HG03571 (cell line): ENCODE data around the gene KCND3.

Experiments
- ATAC-seq: cut with Tn5 transposase; IDR thresholded peaks from one replicate; pipeline ENCODE4 v1.9.1; 2021; ENCODE audit not compliant: unreplicated experiment

KCND3 gene

DNA sequence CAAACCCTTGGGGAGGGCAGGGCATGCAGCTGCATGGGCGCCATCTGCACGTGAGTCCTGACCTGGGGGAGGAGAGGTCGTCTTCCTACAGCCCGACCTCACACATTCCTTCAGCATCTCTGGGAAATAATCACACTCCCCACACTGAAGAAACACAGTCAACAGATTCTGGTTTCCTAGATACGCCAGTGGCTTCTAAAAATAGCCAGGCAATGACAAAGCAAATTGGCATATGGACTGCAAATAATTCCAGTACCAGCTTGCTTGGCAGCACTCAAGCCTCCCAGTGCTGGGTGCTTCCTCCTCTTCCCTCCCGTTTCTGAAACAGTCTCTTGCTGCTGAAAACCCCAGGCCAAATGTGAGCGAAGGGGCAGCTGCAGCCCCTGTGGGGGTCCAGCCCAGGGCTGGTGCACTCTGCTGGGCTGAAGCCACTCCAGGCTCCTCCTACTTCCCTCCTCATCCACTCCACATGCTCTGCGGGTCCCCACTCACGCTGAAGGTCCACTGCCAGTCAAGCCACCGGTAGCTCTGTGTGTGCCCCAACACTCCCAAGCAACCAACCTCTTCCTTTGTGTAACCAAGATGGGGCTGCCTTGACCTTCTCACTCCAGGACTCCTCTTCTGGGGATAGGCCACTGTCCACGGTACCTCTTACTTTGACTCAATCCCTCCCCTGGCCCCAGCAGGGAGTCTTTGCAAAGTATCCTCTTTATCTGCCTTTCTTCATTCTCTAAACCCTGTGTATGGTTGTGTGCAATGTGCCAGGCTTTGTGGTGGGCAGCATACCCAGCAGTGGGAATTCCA, 69.0 kb downstream of the KCND3 start:
- ATAC-seq = no peak

DNA sequence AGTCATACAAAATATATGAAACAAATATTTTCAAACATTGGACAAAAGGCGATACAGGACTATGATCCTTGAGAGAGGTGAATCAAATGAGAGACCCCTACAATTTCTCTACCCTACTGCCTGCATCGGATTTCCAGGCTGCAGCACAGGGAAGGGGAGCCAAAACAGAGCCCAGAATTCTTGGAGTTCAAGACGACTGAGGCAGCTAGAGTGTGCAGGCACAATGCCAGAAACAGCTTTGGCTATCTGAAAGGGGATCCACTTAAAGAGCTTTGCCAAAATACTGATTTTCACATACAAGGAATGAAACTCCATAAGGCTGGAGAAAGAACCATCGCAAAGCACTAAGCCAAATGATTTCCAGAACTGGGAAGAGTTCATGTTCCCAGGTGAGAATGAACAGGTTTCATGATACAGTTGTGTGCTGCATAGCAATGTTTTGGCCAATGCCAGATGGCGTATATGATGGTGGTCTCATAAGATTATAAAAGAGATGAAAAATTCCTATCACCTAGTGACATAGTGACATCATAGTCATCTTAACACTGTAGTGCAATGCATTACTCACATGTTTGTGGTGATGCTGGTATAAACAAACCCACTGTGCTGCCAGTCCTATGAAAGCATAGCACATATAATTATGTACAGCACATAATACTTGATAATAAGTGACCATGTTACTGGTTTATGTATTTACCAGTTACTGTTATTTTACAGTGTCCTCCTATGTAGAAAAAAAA, 77.5 kb downstream of the KCND3 start:
- ATAC-seq = no peak

DNA sequence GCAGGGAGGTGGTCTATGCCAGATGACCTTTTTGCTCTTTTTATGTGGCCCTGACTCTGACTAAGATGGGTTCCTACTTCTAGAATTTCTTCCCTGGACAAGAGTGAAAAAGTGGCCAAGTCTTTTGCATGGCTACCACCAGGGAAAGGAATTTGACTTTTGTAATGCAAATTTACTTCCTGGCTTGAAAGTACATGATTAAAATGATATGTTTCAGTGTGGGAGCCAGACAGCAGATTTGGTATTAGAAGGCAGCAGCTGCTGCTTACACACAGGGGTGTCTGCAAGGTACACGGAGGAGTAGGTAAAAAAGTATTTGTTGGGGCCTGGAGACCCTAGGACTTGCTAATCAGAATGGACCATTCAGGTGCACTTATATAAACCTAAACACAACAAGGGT, 78.4 kb downstream of the KCND3 start:
- no peak for ATAC-seq

DNA sequence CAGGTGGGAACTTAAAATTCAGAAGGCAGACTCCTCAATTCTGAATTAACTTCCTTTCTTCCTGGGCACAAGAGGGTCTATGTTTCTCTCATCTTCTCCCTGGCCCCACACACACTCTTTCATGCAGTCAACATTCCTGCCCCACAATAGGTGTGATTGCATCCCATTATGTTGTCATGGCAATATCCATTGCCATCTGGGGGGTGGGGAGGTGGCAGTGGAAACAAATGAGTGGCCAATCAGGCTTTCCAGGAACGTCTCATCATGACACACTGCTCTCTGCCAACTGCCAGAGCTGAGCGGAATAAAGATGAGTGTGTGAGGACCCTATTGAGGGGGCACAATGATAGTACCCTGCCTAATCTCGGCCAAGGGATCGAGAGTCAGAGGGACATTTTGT, 80.4 kb downstream of the KCND3 start:
- ATAC-seq = no peak

DNA sequence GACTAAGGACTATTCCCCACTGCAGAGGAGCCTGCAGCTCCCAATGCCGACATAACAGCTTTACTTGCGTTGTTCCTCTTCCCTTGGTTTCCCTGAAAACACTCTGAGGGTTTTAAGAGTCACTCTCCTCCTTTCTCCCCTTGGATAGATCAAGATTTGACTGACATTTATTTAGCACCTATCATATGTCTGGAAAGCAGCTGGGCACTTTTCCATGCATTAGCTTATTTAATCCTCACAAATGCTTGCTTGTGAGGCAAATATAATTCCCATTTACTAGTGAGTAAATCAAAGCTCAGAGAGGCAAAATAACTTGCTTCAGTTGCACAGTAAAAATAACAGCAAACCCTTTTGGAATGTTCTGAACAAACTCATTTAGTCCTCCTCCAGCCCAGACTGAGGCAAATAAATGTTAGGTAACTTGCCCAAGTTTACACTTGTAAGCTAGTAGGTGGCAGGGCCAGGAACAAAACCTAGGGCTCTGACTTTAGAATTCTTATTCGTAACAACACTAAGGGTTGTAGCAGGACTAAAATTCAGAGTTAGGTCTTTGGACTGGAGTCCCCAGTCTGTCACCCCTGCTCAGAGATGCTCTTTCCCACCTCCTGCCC, 81.4 kb downstream of the KCND3 start:
- no peak for ATAC-seq

DNA sequence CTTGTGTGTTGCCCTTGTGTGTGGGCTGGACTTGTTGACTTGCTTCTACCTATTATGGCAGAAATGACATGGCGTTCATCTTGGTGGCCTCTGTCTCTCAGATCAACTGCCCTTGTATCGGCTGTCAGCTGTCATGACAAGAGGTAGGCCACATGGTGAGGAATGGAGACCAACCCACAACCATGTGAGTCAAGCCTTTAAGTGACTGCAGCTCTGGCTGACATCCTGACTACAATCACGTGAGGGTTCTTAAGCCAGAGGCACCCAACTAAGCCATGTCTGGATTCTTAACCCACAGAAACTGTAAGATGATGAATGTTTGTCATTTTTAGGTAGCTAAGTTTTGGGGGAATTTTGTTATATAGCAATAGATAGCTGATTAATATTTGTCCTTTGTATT, 82.1 kb downstream of the KCND3 start:
- ATAC-seq = no peak

DNA sequence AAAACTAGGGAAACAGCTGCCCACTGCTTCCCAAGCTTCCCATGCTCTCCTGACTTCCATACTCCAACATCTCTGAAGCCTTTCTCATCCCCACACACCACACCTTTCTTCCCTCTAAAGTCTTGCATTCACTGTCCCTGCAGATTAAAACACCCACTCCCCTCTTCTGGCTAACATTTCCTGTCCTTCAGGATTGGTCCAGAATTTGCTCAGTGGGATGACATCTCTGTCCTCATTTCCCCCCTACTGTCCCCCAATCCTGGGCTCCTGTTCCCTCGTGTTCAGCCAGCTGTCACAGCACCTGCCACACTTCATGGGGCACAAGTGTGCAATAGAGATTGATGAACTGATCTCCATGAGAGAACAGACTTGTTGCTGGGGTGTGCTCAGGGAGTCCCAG, 82.7 kb downstream of the KCND3 start:
- ATAC-seq = no peak

DNA sequence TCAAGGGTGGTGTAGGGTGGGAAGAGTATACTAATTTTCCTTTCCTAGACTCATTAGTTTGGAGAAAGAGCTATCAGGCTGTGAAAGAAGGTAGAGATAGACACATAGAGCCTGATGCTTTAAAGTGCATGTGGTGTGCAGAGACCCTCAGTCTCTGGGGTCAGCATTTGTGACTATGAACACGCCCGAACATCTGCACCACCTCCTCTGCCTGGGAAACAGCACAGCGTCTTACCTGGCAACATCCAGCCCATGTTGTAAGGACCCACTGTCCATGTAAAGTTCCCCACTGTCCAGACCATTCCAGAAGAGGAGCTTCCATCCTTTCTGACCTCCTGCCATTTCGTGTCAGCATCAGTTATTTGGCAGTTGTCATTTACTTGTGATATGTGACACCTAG, 83.4 kb downstream of the KCND3 start:
- ATAC-seq = no peak

DNA sequence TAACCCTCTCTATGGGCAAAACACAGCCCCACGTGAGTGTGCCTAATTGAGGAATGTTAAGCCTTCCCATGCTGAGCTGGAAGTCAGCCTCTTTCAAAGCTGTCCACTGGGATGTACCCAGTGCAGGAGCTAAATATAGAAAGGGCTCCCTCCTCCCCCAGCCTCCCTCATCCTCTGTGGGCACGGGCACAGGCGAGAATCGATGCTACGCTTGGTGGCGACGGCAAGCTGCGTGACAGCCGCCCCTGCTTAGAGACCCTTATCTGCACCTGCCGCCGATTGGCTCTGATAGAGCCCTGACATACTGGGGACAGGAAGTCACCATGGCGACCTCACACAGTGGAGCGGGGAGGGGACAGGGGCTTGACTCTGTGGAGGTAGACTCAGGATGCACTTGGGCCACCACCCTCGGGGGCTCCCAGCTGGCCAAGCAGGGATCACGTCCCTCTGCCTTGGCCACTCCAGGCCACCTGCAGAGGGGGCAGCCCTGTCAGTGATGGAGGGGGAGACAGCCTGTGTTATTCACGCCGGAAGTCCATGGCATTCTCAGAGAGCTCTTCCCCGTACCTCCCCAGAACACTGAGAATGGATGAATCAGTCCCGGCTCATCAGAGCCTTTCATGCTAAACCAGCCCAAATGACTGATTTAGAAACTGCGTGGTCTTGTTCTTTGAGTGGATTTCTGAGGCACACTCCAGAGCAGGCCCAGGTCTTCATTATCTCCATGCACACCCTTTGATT, 84.8 kb downstream of the KCND3 start:
- ATAC-seq = no peak

DNA sequence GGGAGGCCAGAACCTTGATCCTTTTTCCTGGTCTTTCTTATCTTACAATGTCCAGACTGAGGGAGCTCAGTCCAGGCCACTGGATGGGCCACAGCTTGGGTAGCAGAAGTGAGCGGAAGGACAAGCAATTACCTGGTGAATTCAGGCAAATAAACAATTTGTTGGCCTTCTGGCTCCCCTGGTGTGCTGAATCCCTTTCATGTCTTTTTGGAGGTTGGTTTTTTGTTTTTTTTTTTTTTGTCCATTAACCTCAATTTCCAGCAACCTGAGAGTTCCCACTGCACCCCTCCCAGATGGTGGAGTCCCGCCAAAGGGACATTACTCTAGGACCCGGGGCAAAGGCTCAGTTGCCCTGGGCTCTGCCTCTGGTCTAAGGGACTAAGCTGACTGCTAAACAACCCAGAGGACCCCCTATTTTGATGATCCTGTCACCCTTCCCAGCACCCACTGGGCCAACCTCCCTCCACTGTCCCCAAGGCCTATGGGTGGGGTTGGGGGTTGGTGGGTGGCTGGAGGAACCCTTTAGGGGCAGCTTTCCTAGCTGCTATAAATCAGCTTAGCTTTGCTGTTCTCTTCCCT, 85.5 kb downstream of the KCND3 start:
- no peak for ATAC-seq

DNA sequence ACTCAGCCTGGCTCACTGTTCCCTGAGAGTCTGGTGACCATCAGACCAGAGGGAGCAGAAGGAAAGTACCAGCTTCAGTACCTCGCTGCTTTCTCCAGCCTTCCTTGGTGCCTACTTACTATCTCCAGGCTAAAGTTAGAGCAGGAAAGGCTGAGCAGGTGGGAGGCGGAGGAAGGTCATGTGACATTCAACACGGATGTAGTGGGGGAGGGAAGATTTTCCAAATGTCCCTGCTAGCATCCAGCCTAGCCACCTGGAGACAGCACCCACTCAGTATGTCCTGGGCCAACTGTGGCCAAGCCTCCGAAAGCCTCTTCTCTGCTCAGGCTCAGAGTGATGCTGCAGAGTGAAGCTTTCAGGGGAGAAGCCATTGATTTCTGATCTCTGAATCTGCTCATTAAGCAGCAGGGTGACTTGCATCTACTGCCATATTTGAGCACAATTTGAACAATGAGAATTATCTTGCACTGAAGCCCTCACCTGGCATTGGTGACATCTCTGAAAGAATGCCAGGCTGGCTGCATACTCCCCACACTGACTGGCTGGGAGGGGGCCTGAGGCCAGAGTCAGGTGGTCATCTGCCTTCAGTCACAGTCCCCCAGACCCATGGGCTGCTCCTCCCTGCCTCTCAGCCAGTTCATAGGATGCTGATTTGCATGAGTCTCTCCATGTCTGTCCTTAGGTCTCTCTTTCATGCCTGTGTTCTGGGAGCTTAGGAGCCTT, 86.2 kb downstream of the KCND3 start:
- no peak for ATAC-seq

DNA sequence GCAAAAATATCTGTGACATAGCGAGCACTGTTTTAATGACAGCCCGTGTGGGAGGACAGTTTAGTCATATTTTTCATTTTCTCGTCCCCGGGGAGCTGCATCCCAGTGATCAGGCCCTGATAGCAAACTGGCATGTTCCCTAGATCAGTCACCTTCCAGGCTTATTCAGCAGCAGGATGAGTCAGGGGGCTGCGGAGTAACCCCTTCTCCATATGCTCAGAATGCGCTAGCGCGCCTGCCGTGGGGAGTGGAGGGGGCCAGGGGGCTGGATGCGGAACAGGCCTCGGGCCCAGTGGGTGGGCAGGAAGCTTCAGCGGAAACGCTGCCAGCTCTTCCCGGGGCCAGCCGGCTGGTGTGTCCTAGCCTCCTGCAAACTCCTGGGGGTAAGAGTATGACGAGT, 94.0 kb downstream of the KCND3 start:
- ATAC-seq = no peak

DNA sequence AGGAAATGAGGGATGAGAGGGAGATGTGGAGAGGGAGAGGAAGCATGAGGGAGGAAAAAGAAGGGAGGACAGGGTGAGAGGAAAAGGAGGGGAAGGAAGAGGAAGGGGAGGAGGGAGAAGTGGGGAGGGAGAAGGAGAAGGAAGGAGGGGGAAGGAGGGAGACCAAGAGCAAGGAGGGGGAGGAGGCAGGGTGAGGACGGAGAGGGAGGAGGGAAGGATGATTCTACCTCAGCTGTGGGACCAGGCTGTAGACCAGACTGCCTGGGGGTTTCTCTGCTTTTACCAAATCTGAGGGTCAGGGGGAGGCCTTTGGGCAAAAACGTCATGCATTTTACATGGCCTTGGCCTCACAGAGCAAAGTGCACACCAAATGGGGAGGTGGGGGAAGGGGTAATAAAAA, 94.5 kb downstream of the KCND3 start:
- ATAC-seq = no peak

DNA sequence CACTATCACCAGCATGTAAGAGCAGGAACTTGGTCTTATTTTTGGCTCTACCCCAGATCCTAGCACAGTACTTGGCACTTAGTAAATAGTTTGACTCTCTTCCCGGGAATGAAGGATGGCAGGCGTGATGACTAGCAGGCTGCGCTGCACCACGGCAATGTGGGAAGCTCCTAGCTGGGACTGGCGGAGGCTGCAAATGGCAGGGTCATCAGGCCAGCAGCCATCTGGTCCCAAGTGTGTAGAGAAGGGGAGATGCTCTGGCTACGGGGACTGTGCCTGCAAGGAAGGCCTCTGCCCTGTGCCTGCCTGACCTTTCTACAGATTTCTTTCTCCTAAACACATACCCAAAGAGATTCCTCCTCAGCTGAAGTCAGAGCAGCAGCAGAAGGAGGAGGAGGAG, 95.0 kb downstream of the KCND3 start:
- ATAC-seq = no peak

DNA sequence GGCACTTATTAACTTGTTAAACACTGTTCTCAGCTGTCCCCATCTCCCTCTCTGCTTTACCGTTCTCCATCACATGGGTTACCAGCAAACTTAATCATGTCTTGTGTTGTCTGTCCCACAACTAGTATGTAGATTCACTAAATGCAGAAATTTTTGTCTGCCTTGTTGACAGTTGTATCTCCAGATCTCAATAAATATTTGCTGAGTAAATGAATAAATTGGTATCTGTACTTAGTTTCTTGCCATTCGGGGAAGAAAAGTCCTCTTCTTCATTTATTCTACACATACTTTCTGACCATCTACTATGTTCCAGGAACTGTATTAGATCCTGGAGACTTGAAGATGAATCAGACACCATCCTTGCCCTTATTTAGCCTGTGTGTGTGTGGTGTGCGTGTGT, 97.9 kb downstream of the KCND3 start:
- no peak for ATAC-seq

DNA sequence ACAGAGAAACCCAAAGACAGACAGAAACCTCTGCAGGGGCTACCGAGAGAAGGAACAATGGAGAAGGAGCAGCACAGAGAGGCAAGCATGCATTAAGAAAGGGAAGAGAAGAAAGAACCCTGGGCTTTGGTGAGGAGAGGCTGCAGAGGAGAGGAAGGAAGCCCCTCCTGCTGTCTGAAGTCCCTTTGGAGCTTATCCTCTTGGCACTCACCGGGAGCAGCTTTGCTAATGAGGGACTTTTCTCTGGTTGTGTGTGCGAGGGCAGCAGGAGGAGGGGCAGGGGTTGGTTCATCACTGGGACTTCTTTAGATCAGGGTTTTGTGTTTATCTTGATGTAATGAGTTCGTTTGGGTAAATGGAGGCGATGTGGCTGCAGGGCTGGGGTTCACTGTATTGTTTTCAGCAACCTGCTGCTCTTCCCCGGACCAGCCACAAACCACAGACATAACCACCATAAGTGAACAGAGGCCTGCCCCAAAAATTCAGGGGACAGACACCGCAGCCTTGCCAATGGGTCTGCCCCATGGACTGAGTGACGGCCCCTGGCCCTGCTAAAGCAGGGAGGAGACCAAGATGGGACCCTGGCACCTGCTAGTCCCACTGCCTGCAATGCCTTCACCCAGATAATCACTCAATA, 100.6 kb downstream of the KCND3 start:
- ATAC-seq = no peak

DNA sequence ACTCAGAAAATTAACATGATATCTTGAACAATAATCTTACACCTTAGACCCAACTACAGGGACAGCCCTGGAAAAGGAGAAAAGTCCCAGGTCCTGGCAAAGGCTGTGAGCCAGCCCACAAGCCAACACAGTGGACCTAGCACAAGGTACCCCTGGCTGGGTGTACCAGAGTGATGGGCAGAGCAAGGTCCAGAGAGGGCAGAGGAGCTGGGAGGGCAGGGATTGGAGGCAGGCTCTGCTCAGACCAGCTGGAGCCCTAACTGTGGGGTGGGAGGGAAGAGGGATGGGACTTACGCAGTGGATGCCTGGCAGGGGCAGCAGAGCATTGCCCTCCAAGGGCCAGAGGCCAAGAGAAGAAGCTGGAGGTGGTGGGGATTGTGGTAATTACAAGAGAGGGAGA, 101.6 kb downstream of the KCND3 start:
- no peak for ATAC-seq

DNA sequence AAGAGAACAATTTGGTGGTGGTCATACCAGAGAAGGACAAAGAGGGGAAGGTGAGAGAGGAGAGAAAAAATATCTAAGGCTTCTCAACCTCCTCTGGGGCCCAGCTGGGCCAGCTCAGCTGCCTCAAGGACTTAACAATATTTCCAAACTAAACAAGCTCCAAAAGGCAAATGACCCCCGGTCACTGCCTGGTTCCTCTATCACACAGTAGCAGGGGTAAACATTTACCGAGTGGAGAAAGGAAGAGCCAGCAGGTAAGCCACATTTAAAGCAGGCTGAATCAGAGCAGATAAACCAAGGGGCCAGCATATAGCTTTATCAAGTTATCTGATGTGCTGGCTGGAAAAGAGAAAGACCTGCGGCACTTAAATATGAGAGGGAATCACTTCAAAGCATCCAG, 102.1 kb downstream of the KCND3 start:
- ATAC-seq = no peak

DNA sequence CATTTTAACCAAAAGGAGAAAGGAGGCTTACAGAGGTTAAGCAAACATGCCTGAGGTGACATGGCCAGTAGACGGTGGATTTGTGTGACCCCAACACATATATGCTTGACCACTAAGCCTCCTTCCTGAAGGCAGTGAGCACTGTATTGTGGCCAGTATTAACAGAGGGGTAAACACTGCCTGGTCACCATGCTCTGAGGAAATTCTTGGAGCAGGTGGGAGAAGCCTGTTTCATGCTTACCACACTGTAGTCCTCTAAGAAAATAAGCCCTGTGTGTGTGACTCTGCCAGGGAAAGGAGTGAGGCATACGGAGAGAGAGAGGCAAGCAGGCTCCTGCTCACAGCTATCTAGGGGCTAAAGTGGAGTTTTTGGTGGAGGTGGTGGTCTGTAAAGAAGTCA, 102.7 kb downstream of the KCND3 start:
- no peak for ATAC-seq
